ENCODE measurements around the gene PCNX3. TPM values are rescaled to one million over a fixed set of nuclear protein-coding genes. Genes with fewer than 3 reads are reported as not detected.

PCNX3 gene
- total and polyA plus RNA-seq, 2 experiments from 2014 or later, result 8.1 to 23.5 TPM

- peak overlapping the region; percentile 72 for H3K27ac ChIP-seq
- no peaks in the 10 kb centered on the region for H3K9me2 ChIP-seq (ENCODE audit: insufficient read depth)
- no peaks in the 10 kb centered on the region for H3K36me3 ChIP-seq (ENCODE audit: low read depth)
- H3K79me2 ChIP-seq (ENCODE audit: insufficient read depth), result peaks cover 61% of the 10 kb centered on the region
- H3F3A ChIP-seq (ENCODE audit: insufficient read depth), result peaks cover 13% of the 10 kb centered on the region
- peaks cover 36% of the 10 kb centered on the region for H3K4me1 ChIP-seq (ENCODE audit: insufficient read depth)
- H3K27me3 ChIP-seq (replicated peaks; ENCODE audit: insufficient read depth), result no peaks in the 10 kb centered on the region
- peak; percentile 97 for DNase-seq
- peak overlapping the region; percentile 92 for H3K9ac ChIP-seq
- TF ChIP-seq EZH2 (IDR thresholded peaks at IDR 0.05; ENCODE audit: insufficient read depth, poor library complexity, severe bottlenecking) (no peak), EZH2phosphoT487 (IDR thresholded peaks at IDR 0.05; ENCODE audit: insufficient read depth, low read depth) (no peak)
- no peaks in the 10 kb centered on the region for H4K20me1 ChIP-seq (ENCODE audit: insufficient read depth)
- H3K4me3 ChIP-seq, result peak overlapping the region; percentile 92
- H3K9me3 ChIP-seq (ENCODE audit: low read depth), result no peaks in the 10 kb centered on the region
- in situ Hi-C loops (cut with MboI), result no loop called here
- H2AFZ ChIP-seq, result no peak overlapping the region
- 1 to 2% methylated on average over 21 to 65 of the region's 67 CpGs for WGBS, 2 experiments (ENCODE audit: low coverage in 1 of 2, low lambda C conversion rate in 2 of 2, missing lambda C conversion rate in 2 of 2)
- H3K4me2 ChIP-seq (ENCODE audit: unreplicated experiment), result peak overlapping the region; percentile 70
These were observed 41.3 kb upstream of the PCNX3 start for GRCh38 chr11:65574109-65574810.

GRCh38 chr11:65574811-65575567 lies 40.6 kb upstream of the PCNX3 start:
- in situ Hi-C loops (cut with MboI), result no loop called here
- Histone ChIP-seq H3K27ac (peak overlapping the region; percentile 60), H3K9me3 (ENCODE audit: low read depth) (no peaks in the 10 kb centered on the region), H3K36me3 (ENCODE audit: low read depth) (no peaks in the 10 kb centered on the region), H3K4me1 (ENCODE audit: insufficient read depth) (peaks cover 36% of the 10 kb centered on the region), H3K79me2 (ENCODE audit: insufficient read depth) (peaks cover 59% of the 10 kb centered on the region), H3K9me2 (ENCODE audit: insufficient read depth) (no peaks in the 10 kb centered on the region), H4K20me1 (ENCODE audit: insufficient read depth) (no peaks in the 10 kb centered on the region), H2AFZ (no peak overlapping the region), H3K27me3 (replicated peaks; ENCODE audit: insufficient read depth) (no peaks in the 10 kb centered on the region), H3F3A (ENCODE audit: insufficient read depth) (peaks cover 10% of the 10 kb centered on the region), H3K4me3 (peak overlapping the region; percentile 92), H3K4me2 (ENCODE audit: unreplicated experiment) (peak overlapping the region; percentile 70), H3K9ac (peak overlapping the region; percentile 88)
- peak; percentile 58 for DNase-seq
- 36 to 41% methylated on average over 28 of the region's 28 CpGs for WGBS, 2 experiments (ENCODE audit: low coverage in 1 of 2, low lambda C conversion rate in 2 of 2, missing lambda C conversion rate in 2 of 2)
- no peak for TF ChIP-seq EZH2phosphoT487 (IDR thresholded peaks at IDR 0.05; ENCODE audit: insufficient read depth, low read depth)
- no peak for TF ChIP-seq EZH2 (IDR thresholded peaks at IDR 0.05; ENCODE audit: insufficient read depth, poor library complexity, severe bottlenecking)

GRCh38 chr11:65575568-65576231 lies 39.9 kb upstream of the PCNX3 start, which contains the start of gene EHBP1L1:
EHBP1L1 (plus strand) TSS chr11:65576053; CDS start chr11:65576303, 250 bp downstream.
- peaks cover 10% of the 10 kb centered on the region for H3F3A ChIP-seq (ENCODE audit: insufficient read depth)
- 0 out of 2 replicates have a peak within 1 kb of the TSS, but pooled peaks have one; percentile 25 for H2AFZ ChIP-seq
- H3K4me3 ChIP-seq, result peak within 1 kb of the TSS; percentile 92
- H3K79me2 ChIP-seq (ENCODE audit: insufficient read depth), result peaks cover 54% of the 10 kb centered on the region
- TF ChIP-seq EZH2phosphoT487 (IDR thresholded peaks at IDR 0.05; ENCODE audit: insufficient read depth, low read depth), result no peak
- TF ChIP-seq EZH2 (IDR thresholded peaks at IDR 0.05; ENCODE audit: insufficient read depth, poor library complexity, severe bottlenecking), result no peak
- no peaks in the 10 kb centered on the region; the same call in 1 of the 2 replicates for H3K36me3 ChIP-seq (ENCODE audit: low read depth)
- H3K27me3 ChIP-seq (replicated peaks; ENCODE audit: insufficient read depth), result no peaks in the 10 kb centered on the region
- H3K4me2 ChIP-seq (ENCODE audit: unreplicated experiment), result peak within 1 kb of the TSS; percentile 88
- WGBS, 2 experiments (ENCODE audit: low coverage in 1 of 2, low lambda C conversion rate in 2 of 2, missing lambda C conversion rate in 2 of 2), result 1 to 2% methylated on average over 33 to 46 of the region's 69 CpGs
- peak; percentile 78 for DNase-seq
- no peaks in the 10 kb centered on the region for H4K20me1 ChIP-seq (ENCODE audit: insufficient read depth)
- H3K9me3 ChIP-seq (ENCODE audit: low read depth), result no peaks in the 10 kb centered on the region
- no peaks in the 10 kb centered on the region for H3K9me2 ChIP-seq (ENCODE audit: insufficient read depth)
- in situ Hi-C loops (cut with MboI), result no loop called here
- H3K27ac ChIP-seq, result peak within 1 kb of the TSS; percentile 77
- H3K4me1 ChIP-seq (ENCODE audit: insufficient read depth), result peaks cover 36% of the 10 kb centered on the region
- H3K9ac ChIP-seq, result peak within 1 kb of the TSS; percentile 88

GRCh38 chr11:65576232-65576866 lies 39.2 kb upstream of the PCNX3 start:
- H3K4me3 ChIP-seq, result peak overlapping the region; percentile 92
- H3K9ac ChIP-seq, result peak overlapping the region; percentile 88
- WGBS, 2 experiments (ENCODE audit: low coverage in 1 of 2, low lambda C conversion rate in 2 of 2, missing lambda C conversion rate in 2 of 2), result 3% methylated on average over 16 to 23 of the region's 26 CpGs
- peaks cover 10% of the 10 kb centered on the region for H3F3A ChIP-seq (ENCODE audit: insufficient read depth)
- peaks cover 32% of the 10 kb centered on the region for H3K4me1 ChIP-seq (ENCODE audit: insufficient read depth)
- no peaks in the 10 kb centered on the region for H4K20me1 ChIP-seq (ENCODE audit: insufficient read depth)
- H3K36me3 ChIP-seq (ENCODE audit: low read depth), result no peaks in the 10 kb centered on the region; the same call in 1 of the 2 replicates
- no peaks in the 10 kb centered on the region for H3K9me3 ChIP-seq (ENCODE audit: low read depth)
- H3K27ac ChIP-seq, result peak overlapping the region; percentile 77
- DNase-seq, result peak; percentile 41
- peaks cover 48% of the 10 kb centered on the region for H3K79me2 ChIP-seq (ENCODE audit: insufficient read depth)
- no peaks in the 10 kb centered on the region for H3K27me3 ChIP-seq (replicated peaks; ENCODE audit: insufficient read depth)
- TF ChIP-seq EZH2 (IDR thresholded peaks at IDR 0.05; ENCODE audit: insufficient read depth, poor library complexity, severe bottlenecking) (no peak), EZH2phosphoT487 (IDR thresholded peaks at IDR 0.05; ENCODE audit: insufficient read depth, low read depth) (no peak)
- in situ Hi-C loops (cut with MboI), result no loop called here
- no peaks in the 10 kb centered on the region for H3K9me2 ChIP-seq (ENCODE audit: insufficient read depth)
- H2AFZ ChIP-seq, result 0 out of 2 replicates have a peak overlapping the region, but pooled peaks have one; percentile 25
- H3K4me2 ChIP-seq (ENCODE audit: unreplicated experiment), result peak overlapping the region; percentile 88
